GM23338 (cell line): ENCODE results near the gene COMMD10.

ENCODE experiments used
- EZH2 ChIP-seq: fragments of 200-600 bp; sonication (generic); IDR thresholded peaks from one replicate; pipeline ENCODE4 v1.8.0; 2017; ENCODE audit warnings: antibody characterized with exemption, mild to moderate bottlenecking, low read depth; ENCODE audit not compliant: unreplicated experiment
- EZH2phosphoT487 ChIP-seq: fragments of 200-600 bp; sonication (generic); IDR thresholded peaks from one replicate; pipeline ENCODE4 v1.8.1; 2018; ENCODE audit warnings: antibody characterized with exemption; ENCODE audit not compliant: unreplicated experiment
- NANOG ChIP-seq: IDR thresholded peaks from 2 replicates; pipeline ENCODE4 v1.6.1; 2016; ENCODE audit warnings: antibody characterized with exemption, borderline replicate concordance
- POLR2AphosphoS5 ChIP-seq: IDR thresholded peaks from 2 replicates; pipeline ENCODE4 v1.6.1; 2016; ENCODE audit warnings: antibody characterized with exemption, low read depth
- ZNF114 ChIP-seq: fragments of 250-450 bp; sonication (Bioruptor Pico); IDR thresholded peaks from 2 replicates; pipeline ENCODE4 v1.5.0; 2020; ENCODE audit warnings: mild to moderate bottlenecking, moderate library complexity
- TF ChIP-seq, protein P1 (sequence below), 2 experiments: fragments of 200-600 bp in 1 of 2; sonication (generic) in 1 of 2; conservative IDR thresholded peaks; 2 replicates each; pipeline versions ENCODE4 v1.5.1 to v1.6.1; 2016 to 2017; ENCODE audit warnings: antibody characterized with exemption in 2 of 2, low read depth in 2 of 2, mild to moderate bottlenecking in 2 of 2, moderate library complexity in 1 of 2
- TF ChIP-seq, protein P2 (sequence below): IDR thresholded peaks from one replicate; pipeline ENCODE4 v1.6.1; 2018; ENCODE audit warnings: antibody characterized with exemption; ENCODE audit not compliant: unreplicated experiment
- TF ChIP-seq, protein P3 (sequence below): IDR thresholded peaks from 2 replicates; pipeline ENCODE4 v1.6.1; 2016; ENCODE audit warnings: antibody characterized with exemption

DNA sequence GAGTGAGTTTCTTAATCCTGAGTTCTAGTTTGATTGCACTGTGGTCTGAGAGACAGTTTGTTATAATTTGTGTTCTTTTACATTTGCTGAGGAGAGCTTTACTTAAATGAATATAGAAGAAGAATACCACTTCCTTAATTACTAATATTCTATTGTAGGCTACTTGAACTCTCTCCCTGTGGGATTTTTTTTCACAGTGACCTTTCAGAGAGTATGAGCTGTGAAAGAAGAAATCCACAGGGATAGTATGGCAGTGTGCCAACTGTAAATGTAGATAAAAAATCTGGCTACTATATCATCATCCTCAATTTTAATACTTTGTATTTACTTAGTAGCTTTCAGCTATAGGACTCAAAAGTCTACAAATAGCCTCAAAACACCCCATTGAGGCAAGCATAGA, 67.3 kb downstream of the COMMD10 start:
- TF ChIP-seq, protein P1, sequence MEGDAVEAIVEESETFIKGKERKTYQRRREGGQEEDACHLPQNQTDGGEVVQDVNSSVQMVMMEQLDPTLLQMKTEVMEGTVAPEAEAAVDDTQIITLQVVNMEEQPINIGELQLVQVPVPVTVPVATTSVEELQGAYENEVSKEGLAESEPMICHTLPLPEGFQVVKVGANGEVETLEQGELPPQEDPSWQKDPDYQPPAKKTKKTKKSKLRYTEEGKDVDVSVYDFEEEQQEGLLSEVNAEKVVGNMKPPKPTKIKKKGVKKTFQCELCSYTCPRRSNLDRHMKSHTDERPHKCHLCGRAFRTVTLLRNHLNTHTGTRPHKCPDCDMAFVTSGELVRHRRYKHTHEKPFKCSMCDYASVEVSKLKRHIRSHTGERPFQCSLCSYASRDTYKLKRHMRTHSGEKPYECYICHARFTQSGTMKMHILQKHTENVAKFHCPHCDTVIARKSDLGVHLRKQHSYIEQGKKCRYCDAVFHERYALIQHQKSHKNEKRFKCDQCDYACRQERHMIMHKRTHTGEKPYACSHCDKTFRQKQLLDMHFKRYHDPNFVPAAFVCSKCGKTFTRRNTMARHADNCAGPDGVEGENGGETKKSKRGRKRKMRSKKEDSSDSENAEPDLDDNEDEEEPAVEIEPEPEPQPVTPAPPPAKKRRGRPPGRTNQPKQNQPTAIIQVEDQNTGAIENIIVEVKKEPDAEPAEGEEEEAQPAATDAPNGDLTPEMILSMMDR (conservative IDR thresholded peaks at IDR 0.05; ENCODE audit: low read depth in 2 of 2), result no peak
- TF ChIP-seq EZH2 (no peak), POLR2AphosphoS5 (no peak), NANOG (no peak), ZNF114 (CRISPR knock-in tag) (no peak), EZH2phosphoT487 (no peak)
- TF ChIP-seq, protein P2, sequence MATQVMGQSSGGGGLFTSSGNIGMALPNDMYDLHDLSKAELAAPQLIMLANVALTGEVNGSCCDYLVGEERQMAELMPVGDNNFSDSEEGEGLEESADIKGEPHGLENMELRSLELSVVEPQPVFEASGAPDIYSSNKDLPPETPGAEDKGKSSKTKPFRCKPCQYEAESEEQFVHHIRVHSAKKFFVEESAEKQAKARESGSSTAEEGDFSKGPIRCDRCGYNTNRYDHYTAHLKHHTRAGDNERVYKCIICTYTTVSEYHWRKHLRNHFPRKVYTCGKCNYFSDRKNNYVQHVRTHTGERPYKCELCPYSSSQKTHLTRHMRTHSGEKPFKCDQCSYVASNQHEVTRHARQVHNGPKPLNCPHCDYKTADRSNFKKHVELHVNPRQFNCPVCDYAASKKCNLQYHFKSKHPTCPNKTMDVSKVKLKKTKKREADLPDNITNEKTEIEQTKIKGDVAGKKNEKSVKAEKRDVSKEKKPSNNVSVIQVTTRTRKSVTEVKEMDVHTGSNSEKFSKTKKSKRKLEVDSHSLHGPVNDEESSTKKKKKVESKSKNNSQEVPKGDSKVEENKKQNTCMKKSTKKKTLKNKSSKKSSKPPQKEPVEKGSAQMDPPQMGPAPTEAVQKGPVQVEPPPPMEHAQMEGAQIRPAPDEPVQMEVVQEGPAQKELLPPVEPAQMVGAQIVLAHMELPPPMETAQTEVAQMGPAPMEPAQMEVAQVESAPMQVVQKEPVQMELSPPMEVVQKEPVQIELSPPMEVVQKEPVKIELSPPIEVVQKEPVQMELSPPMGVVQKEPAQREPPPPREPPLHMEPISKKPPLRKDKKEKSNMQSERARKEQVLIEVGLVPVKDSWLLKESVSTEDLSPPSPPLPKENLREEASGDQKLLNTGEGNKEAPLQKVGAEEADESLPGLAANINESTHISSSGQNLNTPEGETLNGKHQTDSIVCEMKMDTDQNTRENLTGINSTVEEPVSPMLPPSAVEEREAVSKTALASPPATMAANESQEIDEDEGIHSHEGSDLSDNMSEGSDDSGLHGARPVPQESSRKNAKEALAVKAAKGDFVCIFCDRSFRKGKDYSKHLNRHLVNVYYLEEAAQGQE, result no peak
- TF ChIP-seq, protein P3, sequence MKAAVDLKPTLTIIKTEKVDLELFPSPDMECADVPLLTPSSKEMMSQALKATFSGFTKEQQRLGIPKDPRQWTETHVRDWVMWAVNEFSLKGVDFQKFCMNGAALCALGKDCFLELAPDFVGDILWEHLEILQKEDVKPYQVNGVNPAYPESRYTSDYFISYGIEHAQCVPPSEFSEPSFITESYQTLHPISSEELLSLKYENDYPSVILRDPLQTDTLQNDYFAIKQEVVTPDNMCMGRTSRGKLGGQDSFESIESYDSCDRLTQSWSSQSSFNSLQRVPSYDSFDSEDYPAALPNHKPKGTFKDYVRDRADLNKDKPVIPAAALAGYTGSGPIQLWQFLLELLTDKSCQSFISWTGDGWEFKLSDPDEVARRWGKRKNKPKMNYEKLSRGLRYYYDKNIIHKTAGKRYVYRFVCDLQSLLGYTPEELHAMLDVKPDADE, result no peak
